SK-N-SH (cell line): ENCODE results near the gene HSDL1. TPM values are rescaled to one million over a fixed set of nuclear protein-coding genes. Genes with fewer than 3 reads are reported as not detected.

Experiments used
- CTCF ChIA-PET: fragments of 300-600, 350-600 bp; formaldehyde crosslinking; extraction: SDS; loops from one replicate; lab custom pipeline; 2021; lab: Yijun Ruan, JAX
- POLR2A ChIA-PET: fragments of 350-600 bp; sonication (Branson Sonifier 250); formaldehyde crosslinking; extraction: SDS; loops from one replicate; lab custom pipeline; 2020; ENCODE audit warnings: antibody characterized with exemption, inconsistent platforms; lab: Yijun Ruan, JAX
- DNase-seq: peaks from one replicate; pipeline ENCODE4 v3.0.0; 2012
- H2AFZ ChIP-seq: fragments of 200-600 bp; sonication (generic); 2 replicates; pipeline ENCODE4 v1.8.1; 2016; ENCODE audit warnings: antibody characterized with exemption, mild to moderate bottlenecking, low read depth
- H3F3A ChIP-seq: fragments of 200-600 bp; sonication (generic); replicated peaks from 2 replicates; pipeline ENCODE3; 2016; ENCODE audit warnings: antibody characterized with exemption, mild to moderate bottlenecking; ENCODE audit not compliant: insufficient read depth
- H3K27ac ChIP-seq, 2 experiments: fragments of 200-500 bp in 1 of 2; fragments of 200-600 bp in 1 of 2; sonication (Bioruptor generic) in 1 of 2; sonication (generic), shearing (Covaris generic) in 1 of 2; 2 replicates each; pipeline versions ENCODE4 v1.5.1 to v1.6.1; 2014 to 2016; ENCODE audit warnings: low read depth in 2 of 2, inconsistent platforms in 1 of 2, low read length in 1 of 2, mild to moderate bottlenecking in 1 of 2, mixed read lengths in 1 of 2
- H3K27me3 ChIP-seq: fragments of 200-600 bp; sonication (generic), shearing (Covaris generic); 2 replicates; pipeline ENCODE4 v1.6.1; 2016; ENCODE audit warnings: mixed run types; ENCODE audit not compliant: insufficient read depth
- H3K36me3 ChIP-seq, 2 experiments: fragments of 200-500 bp in 1 of 2; fragments of 200-600 bp in 1 of 2; sonication (Bioruptor generic) in 1 of 2; sonication (generic) in 1 of 2; replicated peaks in 1 of 2; 2 replicates each; pipeline versions ENCODE3 to v1.5.1; 2014 to 2016; ENCODE audit warnings: low read length in 1 of 2, mild to moderate bottlenecking in 1 of 2; ENCODE audit not compliant: insufficient read depth in 2 of 2, control insufficient read depth in 1 of 2
- H3K4me1 ChIP-seq, 2 experiments: fragments of 200-500 bp in 1 of 2; fragments of 200-600 bp in 1 of 2; sonication (Bioruptor generic) in 1 of 2; sonication (generic), shearing (Covaris generic) in 1 of 2; 2 replicates each; pipeline versions ENCODE4 v1.5.1 to v1.6.1; 2014 to 2016; ENCODE audit warnings: low read depth in 1 of 2, low read length in 1 of 2, mixed run types in 1 of 2; ENCODE audit not compliant: insufficient read depth in 2 of 2, control insufficient read depth in 1 of 2
- H3K4me2 ChIP-seq: fragments of 200-600 bp; sonication (generic), shearing (Covaris generic); 2 replicates; pipeline ENCODE4 v1.6.1; 2017; ENCODE audit warnings: mixed run types
- H3K4me3 ChIP-seq, 2 experiments: fragments of 200-500 bp in 1 of 2; fragments of 200-600 bp in 1 of 2; sonication (Bioruptor generic) in 1 of 2; sonication (generic), shearing (Covaris generic) in 1 of 2; 2 replicates each; pipeline versions ENCODE4 v1.5.1 to v1.8.1; 2014 to 2016; ENCODE audit warnings: low read depth in 2 of 2, inconsistent platforms in 1 of 2, low read length in 1 of 2, mild to moderate bottlenecking in 1 of 2, mixed read lengths in 1 of 2, moderate library complexity in 1 of 2
- H3K79me2 ChIP-seq: fragments of 200-600 bp; sonication (generic); 2 replicates; pipeline ENCODE4 v1.8.1; 2017; ENCODE audit warnings: mild to moderate bottlenecking; ENCODE audit not compliant: insufficient read depth
- H3K9ac ChIP-seq: fragments of 200-600 bp; sonication (generic); 2 replicates; pipeline ENCODE4 v1.6.1; 2017; ENCODE audit warnings: mixed run types
- H3K9me2 ChIP-seq: fragments of 200-600 bp; sonication (generic); 2 replicates; pipeline ENCODE4 v1.6.1; 2017; ENCODE audit warnings: mixed run types
- H3K9me3 ChIP-seq: fragments of 200-600 bp; sonication (generic); 2 replicates; pipeline ENCODE4 v1.6.1; 2017; ENCODE audit warnings: mixed run types, mild to moderate bottlenecking, moderate library complexity
- H4K20me1 ChIP-seq: fragments of 200-600 bp; sonication (generic); 2 replicates; pipeline ENCODE4 v1.6.1; 2017; ENCODE audit warnings: mild to moderate bottlenecking, mixed run types; ENCODE audit not compliant: insufficient read depth
- CTCF ChIP-seq: fragments of 200-600 bp; sonication (generic); IDR thresholded peaks from 2 replicates; pipeline ENCODE4 v1.6.1; 2017; ENCODE audit warnings: antibody characterized with exemption, mild to moderate bottlenecking, moderate library complexity
- FOXM1 ChIP-seq: IDR thresholded peaks from 2 replicates; pipeline ENCODE4 v1.4.0; 2012; ENCODE audit warnings: low read depth, mild to moderate bottlenecking
- NFIC ChIP-seq: IDR thresholded peaks from 2 replicates; pipeline ENCODE4 v1.4.0; 2012; ENCODE audit warnings: borderline replicate concordance
- POLR2AphosphoS5 ChIP-seq: IDR thresholded peaks from 2 replicates; pipeline ENCODE4 v1.6.1; 2012; ENCODE audit warnings: low read depth, low read length
- RFX5 ChIP-seq: IDR thresholded peaks from 2 replicates; pipeline ENCODE4 v1.6.1; 2012; ENCODE audit warnings: mild to moderate bottlenecking, improper control_type of control experiment, low read length
- RXRA ChIP-seq: IDR thresholded peaks from 2 replicates; pipeline ENCODE4 v1.4.0; 2012; ENCODE audit warnings: low read depth, mild to moderate bottlenecking, borderline replicate concordance
- TEAD4 ChIP-seq: IDR thresholded peaks from 2 replicates; pipeline ENCODE4 v1.4.0; 2012; ENCODE audit warnings: mild to moderate bottlenecking, borderline replicate concordance; ENCODE audit not compliant: insufficient read depth
- USF1 ChIP-seq: IDR thresholded peaks from 2 replicates; pipeline ENCODE4 v1.4.0; 2012; ENCODE audit warnings: low read depth, borderline replicate concordance
- ZBTB33 ChIP-seq: IDR thresholded peaks from 2 replicates; pipeline ENCODE4 v1.4.0; 2012; ENCODE audit warnings: low read depth, borderline replicate concordance
- WGBS: methylation state at CpG from one replicate; pipeline ENCODE4 v1.1.6; 2017; ENCODE audit warnings: low lambda C conversion rate; 5-methylcytosine and 5-hydroxymethylcytosine counted together
- polyA plus RNA-seq, 3 experiments: library from polyadenylated mRNA; depleted of rRNA; stranded (reverse); fragments of >200 nt; gene quantifications; 2 replicates each; pipeline ENCODE4 v1.2.3, GENCODE V29; 2012
- TF ChIP-seq, protein P1 (sequence below): IDR thresholded peaks from 2 replicates; pipeline ENCODE4 v1.6.1; 2012; ENCODE audit warnings: mild to moderate bottlenecking, low read depth, low read length, moderate library complexity

The HSDL1 gene
- polyA plus RNA-seq, 1 of the 3 experiments (the other 2 are of a cell fraction) = 14.5 TPM

- Histone ChIP-seq H3K9ac (no peak overlapping the region), H3K4me2 (peak overlapping the region; percentile 46), H4K20me1 (no peaks in the 10 kb centered on the region), H3K79me2 (no peaks in the 10 kb centered on the region), H3K36me3 (no peaks in the 10 kb centered on the region), H3K4me1 (peaks cover 0 to 2% of the 10 kb centered on the region in 2 experiments; a peak in 1 of 4 replicates), H3K27ac (no peak overlapping the region), H2AFZ (peak overlapping the region; percentile 9; the same call in 1 of the 2 replicates), H3K9me2 (no peaks in the 10 kb centered on the region), H3F3A (no peaks in the 10 kb centered on the region), H3K9me3 (no peaks in the 10 kb centered on the region), H3K4me3 (peak overlapping the region in 1 of 2 experiments; percentile 4; a peak in 1 of 4 replicates), H3K27me3 (peaks cover 16% of the 10 kb centered on the region; the same call in 1 of the 2 replicates)
- CTCF ChIA-PET = interaction anchor here (0.7 to 1.0 kb wide), 2 partner anchors 16 to 25 kb away, joined by 3 to 4 read pairs; no protein-coding TSS in a partner anchor
- 18% methylated on average over 7 of the region's 9 CpGs for WGBS
- peak; percentile 45 for DNase-seq
- POLR2A ChIA-PET = no interaction called here
- no peak for TF ChIP-seq ZBTB33
- no peak for TF ChIP-seq POLR2AphosphoS5
- TF ChIP-seq CTCF = no peak
- no peak for TF ChIP-seq RXRA
- no peak for TF ChIP-seq USF1
- no peak for TF ChIP-seq FOXM1
- TF ChIP-seq NFIC = no peak
- TF ChIP-seq RFX5 = no peak
- TF ChIP-seq TEAD4 = no peak
- TF ChIP-seq, protein P1, sequence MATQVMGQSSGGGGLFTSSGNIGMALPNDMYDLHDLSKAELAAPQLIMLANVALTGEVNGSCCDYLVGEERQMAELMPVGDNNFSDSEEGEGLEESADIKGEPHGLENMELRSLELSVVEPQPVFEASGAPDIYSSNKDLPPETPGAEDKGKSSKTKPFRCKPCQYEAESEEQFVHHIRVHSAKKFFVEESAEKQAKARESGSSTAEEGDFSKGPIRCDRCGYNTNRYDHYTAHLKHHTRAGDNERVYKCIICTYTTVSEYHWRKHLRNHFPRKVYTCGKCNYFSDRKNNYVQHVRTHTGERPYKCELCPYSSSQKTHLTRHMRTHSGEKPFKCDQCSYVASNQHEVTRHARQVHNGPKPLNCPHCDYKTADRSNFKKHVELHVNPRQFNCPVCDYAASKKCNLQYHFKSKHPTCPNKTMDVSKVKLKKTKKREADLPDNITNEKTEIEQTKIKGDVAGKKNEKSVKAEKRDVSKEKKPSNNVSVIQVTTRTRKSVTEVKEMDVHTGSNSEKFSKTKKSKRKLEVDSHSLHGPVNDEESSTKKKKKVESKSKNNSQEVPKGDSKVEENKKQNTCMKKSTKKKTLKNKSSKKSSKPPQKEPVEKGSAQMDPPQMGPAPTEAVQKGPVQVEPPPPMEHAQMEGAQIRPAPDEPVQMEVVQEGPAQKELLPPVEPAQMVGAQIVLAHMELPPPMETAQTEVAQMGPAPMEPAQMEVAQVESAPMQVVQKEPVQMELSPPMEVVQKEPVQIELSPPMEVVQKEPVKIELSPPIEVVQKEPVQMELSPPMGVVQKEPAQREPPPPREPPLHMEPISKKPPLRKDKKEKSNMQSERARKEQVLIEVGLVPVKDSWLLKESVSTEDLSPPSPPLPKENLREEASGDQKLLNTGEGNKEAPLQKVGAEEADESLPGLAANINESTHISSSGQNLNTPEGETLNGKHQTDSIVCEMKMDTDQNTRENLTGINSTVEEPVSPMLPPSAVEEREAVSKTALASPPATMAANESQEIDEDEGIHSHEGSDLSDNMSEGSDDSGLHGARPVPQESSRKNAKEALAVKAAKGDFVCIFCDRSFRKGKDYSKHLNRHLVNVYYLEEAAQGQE = no peak
- TF ChIP-seq, all 33 proteins: peak for 0
Observed at GRCh38 chr16:84159007-84159406, 14.0 kb upstream of the HSDL1 start.
